GM12874 (cell line): ENCODE data around the gene JUP.

Experiments used
- TF ChIP-seq, protein P1 (sequence below): IDR thresholded peaks from 2 replicates; pipeline ENCODE4 v1.5.1; 2011; ENCODE audit warnings: low read depth, mild to moderate bottlenecking, control low read depth, low read length, moderate library complexity; ENCODE audit not compliant: insufficient read depth

JUP gene

DNA sequence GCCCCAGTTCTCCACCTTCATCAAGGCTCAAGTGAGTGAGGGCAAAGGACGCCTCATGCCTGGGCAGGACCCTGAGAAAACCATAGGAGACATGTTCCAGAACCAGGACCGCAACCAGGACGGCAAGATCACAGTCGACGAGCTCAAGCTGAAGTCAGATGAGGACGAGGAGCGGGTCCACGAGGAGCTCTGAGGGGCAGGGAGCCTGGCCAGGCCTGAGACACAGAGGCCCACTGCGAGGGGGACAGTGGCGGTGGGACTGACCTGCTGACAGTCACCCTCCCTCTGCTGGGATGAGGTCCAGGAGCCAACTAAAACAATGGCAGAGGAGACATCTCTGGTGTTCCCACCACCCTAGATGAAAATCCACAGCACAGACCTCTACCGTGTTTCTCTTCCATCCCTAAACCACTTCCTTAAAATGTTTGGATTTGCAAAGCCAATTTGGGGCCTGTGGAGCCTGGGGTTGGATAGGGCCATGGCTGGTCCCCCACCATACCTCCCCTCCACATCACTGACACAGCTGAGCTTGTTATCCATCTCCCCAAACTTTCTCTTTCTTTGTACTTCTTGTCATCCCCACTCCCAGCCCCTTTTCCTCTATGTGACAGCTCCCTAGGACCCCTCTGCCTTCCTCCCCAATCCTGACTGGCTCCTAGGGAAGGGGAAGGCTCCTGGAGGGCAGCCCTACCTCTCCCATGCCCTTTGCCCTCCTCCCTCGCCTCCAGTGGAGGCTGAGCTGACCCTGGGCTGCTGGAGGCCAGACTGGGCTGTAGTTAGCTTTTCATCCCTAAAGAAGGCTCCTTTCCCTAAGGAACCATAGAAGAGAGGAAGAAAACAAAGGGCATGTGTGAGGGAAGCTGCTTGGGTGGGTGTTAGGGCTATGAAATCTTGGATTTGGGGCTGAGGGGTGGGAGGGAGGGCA is 36.0 kb upstream of the JUP start:
- TF ChIP-seq, protein P1, sequence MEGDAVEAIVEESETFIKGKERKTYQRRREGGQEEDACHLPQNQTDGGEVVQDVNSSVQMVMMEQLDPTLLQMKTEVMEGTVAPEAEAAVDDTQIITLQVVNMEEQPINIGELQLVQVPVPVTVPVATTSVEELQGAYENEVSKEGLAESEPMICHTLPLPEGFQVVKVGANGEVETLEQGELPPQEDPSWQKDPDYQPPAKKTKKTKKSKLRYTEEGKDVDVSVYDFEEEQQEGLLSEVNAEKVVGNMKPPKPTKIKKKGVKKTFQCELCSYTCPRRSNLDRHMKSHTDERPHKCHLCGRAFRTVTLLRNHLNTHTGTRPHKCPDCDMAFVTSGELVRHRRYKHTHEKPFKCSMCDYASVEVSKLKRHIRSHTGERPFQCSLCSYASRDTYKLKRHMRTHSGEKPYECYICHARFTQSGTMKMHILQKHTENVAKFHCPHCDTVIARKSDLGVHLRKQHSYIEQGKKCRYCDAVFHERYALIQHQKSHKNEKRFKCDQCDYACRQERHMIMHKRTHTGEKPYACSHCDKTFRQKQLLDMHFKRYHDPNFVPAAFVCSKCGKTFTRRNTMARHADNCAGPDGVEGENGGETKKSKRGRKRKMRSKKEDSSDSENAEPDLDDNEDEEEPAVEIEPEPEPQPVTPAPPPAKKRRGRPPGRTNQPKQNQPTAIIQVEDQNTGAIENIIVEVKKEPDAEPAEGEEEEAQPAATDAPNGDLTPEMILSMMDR: no peak

DNA sequence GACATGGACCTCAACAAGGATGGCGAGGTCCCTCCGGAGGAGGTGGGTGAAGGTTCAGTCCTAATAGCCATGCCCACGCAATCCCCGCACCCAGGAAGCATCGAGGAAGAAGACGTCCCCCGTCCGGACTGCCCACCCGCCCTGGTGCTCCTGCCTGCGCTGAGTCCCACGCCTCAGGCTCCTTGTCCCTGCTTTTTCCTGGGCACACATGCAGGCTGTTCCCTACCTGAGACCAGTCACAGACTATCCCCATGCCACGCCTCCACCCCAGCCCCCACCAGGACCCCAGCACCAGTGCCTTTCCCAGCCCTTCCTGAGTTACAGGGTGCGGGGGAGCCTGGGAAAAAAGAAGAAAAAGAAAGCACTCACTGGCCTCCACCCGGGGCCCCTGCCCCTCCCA is 35.3 kb upstream of the JUP start:
- TF ChIP-seq, protein P1: no peak

DNA sequence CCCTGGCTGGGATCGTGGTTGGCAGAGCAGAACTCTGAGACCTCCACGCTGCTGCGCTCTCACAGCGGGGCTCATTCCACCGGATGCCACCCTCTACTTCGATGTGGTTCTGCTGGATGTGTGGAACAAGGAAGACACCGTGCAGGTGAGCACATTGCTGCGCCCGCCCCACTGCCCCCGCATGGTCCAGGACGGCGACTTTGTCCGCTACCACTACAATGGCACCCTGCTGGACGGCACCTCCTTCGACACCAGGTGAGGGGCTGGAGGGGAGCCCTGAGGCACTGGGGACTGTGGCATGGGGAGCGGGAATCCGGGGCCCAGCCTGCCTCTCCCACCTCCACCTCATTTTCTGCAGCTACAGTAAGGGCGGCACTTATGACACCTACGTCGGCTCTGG is 31.5 kb upstream of the JUP start:
- TF ChIP-seq, protein P1: no peak

DNA sequence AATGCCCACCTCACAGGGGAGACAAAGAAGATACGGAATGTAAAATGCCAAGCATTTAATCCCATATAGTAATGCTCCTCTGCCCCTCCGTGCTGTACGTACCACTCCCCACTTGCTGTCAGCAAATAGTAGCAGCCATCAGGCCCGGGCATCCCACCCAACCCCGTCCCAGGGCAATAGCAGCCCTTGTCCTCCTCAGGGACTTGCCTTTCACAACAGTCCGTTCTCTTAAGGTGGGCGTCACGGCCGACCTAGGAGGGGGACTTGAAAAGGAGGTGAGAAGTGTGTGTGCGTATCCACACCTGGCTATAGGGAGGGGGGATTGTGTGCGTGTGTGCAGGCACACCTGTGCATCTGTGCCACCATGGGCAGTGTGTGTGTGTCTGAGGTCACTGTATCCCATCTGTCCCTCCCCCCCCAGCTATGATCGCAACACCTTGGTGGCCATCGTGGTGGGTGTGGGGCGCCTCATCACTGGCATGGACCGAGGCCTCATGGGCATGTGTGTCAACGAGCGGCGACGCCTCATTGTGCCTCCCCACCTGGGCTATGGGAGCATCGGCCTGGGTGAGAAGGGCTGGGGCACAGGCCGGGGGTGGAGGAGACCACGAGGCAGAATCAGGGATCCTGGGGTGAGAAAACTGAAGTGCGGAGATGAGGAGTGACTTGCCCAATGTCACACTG is 30.3 kb upstream of the JUP start:
- TF ChIP-seq, protein P1: no peak

DNA sequence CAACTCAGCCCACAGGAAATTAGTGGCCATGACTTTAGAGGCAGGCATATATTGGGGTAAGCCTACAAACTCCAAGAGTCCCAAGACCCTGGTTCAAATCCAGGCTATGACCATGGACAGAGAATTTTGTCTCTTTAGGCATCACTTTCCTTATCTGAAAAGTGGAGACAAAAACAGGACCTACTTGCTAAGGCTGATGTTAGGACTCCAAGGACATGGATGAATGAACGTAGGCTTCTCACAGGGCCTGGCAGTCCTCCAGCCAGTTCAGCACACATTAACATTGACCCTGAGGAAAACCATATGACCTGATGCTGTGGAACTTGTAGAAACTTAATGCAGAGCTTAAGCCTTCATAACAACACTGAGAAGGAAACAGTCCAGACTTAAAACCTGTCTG is 27.7 kb upstream of the JUP start:
- TF ChIP-seq, protein P1: no peak

DNA sequence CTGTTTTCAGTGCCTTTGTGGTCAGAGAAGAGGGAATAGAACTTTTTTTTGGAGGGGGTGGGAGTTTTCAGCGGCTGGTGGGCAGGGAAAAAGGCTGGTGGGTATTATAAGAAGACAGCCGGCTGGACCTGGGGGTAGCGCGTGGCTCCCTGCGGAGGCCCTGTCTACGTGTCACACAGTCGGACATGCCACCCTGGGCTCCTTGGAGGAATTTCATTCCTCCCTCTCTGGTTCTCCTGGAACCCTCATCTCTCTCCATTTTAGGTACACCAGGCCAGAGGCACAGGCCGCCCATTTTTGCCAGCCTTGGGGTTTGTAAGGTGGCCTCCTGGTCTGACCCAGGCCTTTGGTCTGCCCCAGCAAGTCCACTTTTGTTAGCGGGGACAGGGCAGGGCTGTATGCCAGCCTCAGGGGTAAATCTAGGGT is 27.2 kb upstream of the JUP start:
- TF ChIP-seq, protein P1: no peak

DNA sequence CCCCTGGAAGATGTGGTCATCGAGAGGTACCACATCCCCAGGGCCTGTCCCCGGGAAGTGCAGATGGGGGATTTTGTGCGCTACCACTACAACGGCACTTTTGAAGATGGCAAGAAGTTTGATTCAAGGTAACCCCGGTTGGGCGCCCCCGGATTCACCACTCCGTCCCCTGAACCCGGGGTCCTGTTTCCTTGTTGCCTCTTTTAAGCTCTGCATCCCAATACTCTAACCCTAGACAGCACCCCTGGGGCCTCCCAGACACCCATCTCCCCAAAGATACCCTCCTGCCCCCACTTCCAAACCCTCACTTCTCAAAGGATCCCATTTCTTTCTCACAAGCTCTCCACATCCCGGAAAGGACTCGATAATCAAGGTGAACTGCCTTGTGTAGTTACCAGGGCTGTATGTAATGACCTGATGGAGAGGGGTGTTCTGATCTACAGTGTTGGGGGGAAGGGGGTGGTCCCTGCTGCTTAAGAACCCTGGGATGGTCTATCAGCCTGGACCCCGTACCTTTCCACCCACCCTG is 26.7 kb upstream of the JUP start:
- TF ChIP-seq, protein P1: no peak
